GM23338 (cell line): ENCODE measurements around the gene DOLK. TPM values are rescaled to one million over a fixed set of nuclear protein-coding genes. Genes with fewer than 3 reads are reported as not detected.

Source experiments
- ATAC-seq: fragments of 200-7000 bp; cut with Tn5 transposase; 3 replicates; pipeline ENCODE4 v1.9.1; 2020
- DNase-seq: peaks from one replicate; pipeline ENCODE4 v3.0.0-alpha.2; 2015; ENCODE audit warnings: low spot score
- H2AFZ ChIP-seq: fragments of 200-600 bp; sonication (generic); 2 replicates; pipeline ENCODE4 v1.8.0; 2016; ENCODE audit warnings: antibody characterized with exemption, mild to moderate bottlenecking, moderate library complexity
- H3F3A ChIP-seq: fragments of 200-600 bp; sonication (generic); replicated peaks from 2 replicates; pipeline ENCODE4 v1.8.0; 2017; ENCODE audit warnings: antibody characterized with exemption, mixed run types, low read depth
- H3K27ac ChIP-seq: fragments of 200-600 bp; sonication (generic); 2 replicates; pipeline ENCODE4 v1.6.1; 2016; ENCODE audit warnings: low read depth
- H3K27me3 ChIP-seq: fragments of 200-600 bp; sonication (generic); 2 replicates; pipeline ENCODE4 v1.8.0; 2016; ENCODE audit warnings: mild to moderate bottlenecking, mixed run types, moderate library complexity; ENCODE audit not compliant: insufficient read depth
- H3K36me3 ChIP-seq: fragments of 200-600 bp; sonication (generic); 2 replicates; pipeline ENCODE4 v1.8.0; 2016; ENCODE audit warnings: mild to moderate bottlenecking; ENCODE audit not compliant: insufficient read depth
- H3K4me1 ChIP-seq: fragments of 200-600 bp; sonication (generic); 2 replicates; pipeline ENCODE4 v1.8.0; 2016; ENCODE audit warnings: mild to moderate bottlenecking, moderate library complexity; ENCODE audit not compliant: insufficient read depth
- H3K4me2 ChIP-seq: fragments of 200-600 bp; sonication (generic); 2 replicates; pipeline ENCODE4 v1.7.1; 2017; ENCODE audit warnings: mixed run types
- H3K4me3 ChIP-seq: fragments of 200-600 bp; sonication (generic); 2 replicates; pipeline ENCODE4 v1.6.1; 2016; ENCODE audit warnings: mixed run types
- H3K79me2 ChIP-seq: fragments of 200-600 bp; sonication (generic); replicated peaks from 2 replicates; pipeline ENCODE4 v1.8.0; 2017; ENCODE audit warnings: mild to moderate bottlenecking; ENCODE audit not compliant: insufficient read depth
- H3K9me2 ChIP-seq: fragments of 200-600 bp; sonication (generic); 2 replicates; pipeline ENCODE4 v1.8.0; 2017; ENCODE audit not compliant: insufficient read depth
- H4K20me1 ChIP-seq: fragments of 200-600 bp; sonication (generic); replicated peaks from 2 replicates; pipeline ENCODE4 v1.8.0; 2017; ENCODE audit warnings: mild to moderate bottlenecking; ENCODE audit not compliant: insufficient read depth
- H3K27ac Mint-ChIP-seq: 2 replicates; pipeline ENCODE4 v1.8.0; 2020; ENCODE audit warnings: inconsistent platforms, mild to moderate bottlenecking, moderate library complexity, mixed read lengths
- H3K27me3 Mint-ChIP-seq: 3 replicates; pipeline ENCODE4 v1.8.0; 2022; ENCODE audit warnings: low read depth, mild to moderate bottlenecking, moderate library complexity, mixed read lengths, inconsistent platforms; ENCODE audit not compliant: insufficient read depth, poor library complexity
- H3K36me3 Mint-ChIP-seq: 3 replicates; pipeline ENCODE4 v1.8.0; 2021; ENCODE audit warnings: low read depth, mild to moderate bottlenecking, inconsistent platforms, moderate library complexity, mixed read lengths
- H3K4me1 Mint-ChIP-seq: 3 replicates; pipeline ENCODE4 v1.8.0; 2020; ENCODE audit warnings: mild to moderate bottlenecking, inconsistent platforms, mixed read lengths
- H3K4me3 Mint-ChIP-seq: 3 replicates; pipeline ENCODE4 v1.8.0; 2021; ENCODE audit warnings: moderate library complexity, mild to moderate bottlenecking, inconsistent platforms, mixed read lengths
- H3K9me3 Mint-ChIP-seq: 3 replicates; pipeline ENCODE4 v1.8.0; 2020; ENCODE audit warnings: moderate library complexity, mild to moderate bottlenecking, inconsistent platforms, mixed read lengths
- CREB1 ChIP-seq: fragments of 250-450 bp; sonication (Bioruptor Pico); IDR thresholded peaks from 2 replicates; pipeline ENCODE4 v1.5.0; 2020; ENCODE audit warnings: low read depth, mild to moderate bottlenecking, moderate library complexity
- NANOG ChIP-seq: IDR thresholded peaks from 2 replicates; pipeline ENCODE4 v1.6.1; 2016; ENCODE audit warnings: antibody characterized with exemption, borderline replicate concordance
- POLR2AphosphoS5 ChIP-seq: IDR thresholded peaks from 2 replicates; pipeline ENCODE4 v1.6.1; 2016; ENCODE audit warnings: antibody characterized with exemption, low read depth
- STAT1 ChIP-seq: IDR thresholded peaks from one replicate; pipeline ENCODE4 v1.6.1; 2016; ENCODE audit warnings: antibody characterized with exemption; ENCODE audit not compliant: unreplicated experiment
- ZNF114 ChIP-seq: fragments of 250-450 bp; sonication (Bioruptor Pico); IDR thresholded peaks from 2 replicates; pipeline ENCODE4 v1.5.0; 2020; ENCODE audit warnings: mild to moderate bottlenecking, moderate library complexity
- ZNF331 ChIP-seq: fragments of 250-450 bp; sonication (Bioruptor Pico); IDR thresholded peaks from 2 replicates; pipeline ENCODE4 v1.5.0; 2020; ENCODE audit warnings: low read depth, mild to moderate bottlenecking, moderate library complexity
- long read RNA-seq: library from polyadenylated mRNA; unstranded; transcript quantifications from one replicate; pipeline ENCODE4 v2.0.0, GENCODE V29; 2020; ENCODE audit not compliant: unreplicated experiment
- polyA plus RNA-seq: library from polyadenylated mRNA; unstranded; fragments of >200 nt; fragmentation: Nextera tagmentation; extraction: Ambion mirVana; gene quantifications from 2 replicates; pipeline ENCODE4 v1.2.1, GENCODE V29; 2016
- total RNA-seq: library from RNA; depleted of rRNA; stranded (reverse); fragments of >200 nt; shearing (Covaris generic); gene quantifications from 2 replicates; pipeline ENCODE4 v1.2.3, GENCODE V29; 2014; rRNA removed
- TF ChIP-seq, protein P1 (sequence below): IDR thresholded peaks from 2 replicates; pipeline ENCODE4 v1.6.1; 2016; ENCODE audit warnings: antibody characterized with exemption

DOLK gene
- total RNA-seq = 20.2 and 21.3 TPM in 2 replicates
- 9.8 and 10.3 TPM in 2 replicates for polyA plus RNA-seq
- long read RNA-seq, transcript DOLK-201 (1 exons, 2,090 nt) = major isoform, 17 of 17 reads
- long read RNA-seq, partial matches to known transcripts = 0 of 17 reads
- long read RNA-seq, other reads (novel, unspliced or antisense) = 0 of 17 reads

GRCh38 chr9:128947527-128948301, at the start of gene DOLK, which contains the start of gene NUP188:
Gene DOLK (minus strand): TSS chr9:128947603. CDS start chr9:128947303, 300 bp downstream.
Gene NUP188 (plus strand): TSS chr9:128947699. CDS start chr9:128947720, 21 bp downstream.
- Histone ChIP-seq H3K36me3 (peaks cover 18% of the 10 kb centered on the region; the same call in 1 of the 2 replicates), H3K79me2 (peaks cover 35% of the 10 kb centered on the region), H3K4me3 (peak within 1 kb of the TSS; percentile 99), H3K4me2 (peak within 1 kb of the TSS; percentile 99), H3F3A (0 out of 2 replicates have a peak, but pooled peaks cover 6% of the 10 kb centered on the region), H3K27ac (peak within 1 kb of the TSS; percentile 72; the same call in 1 of the 2 replicates), H3K4me1 (no peaks in the 10 kb centered on the region; the same call in 1 of the 2 replicates), H3K9me2 (no peaks in the 10 kb centered on the region), H2AFZ (peak within 1 kb of the TSS; percentile 99), H3K27me3 (no peaks in the 10 kb centered on the region), H4K20me1 (no peaks in the 10 kb centered on the region; the same call in none of the 2 replicates)
- peaks cover 46% of the 10 kb centered on the region for H3K36me3 Mint-ChIP-seq
- H3K27me3 Mint-ChIP-seq = peaks cover 11% of the 10 kb centered on the region
- DNase-seq (peak; percentile 97), ATAC-seq (peak; percentile 88)
- H3K4me3 Mint-ChIP-seq = peak within 1 kb of the TSS; percentile 93
- H3K9me3 Mint-ChIP-seq = no peaks in the 10 kb centered on the region
- peaks cover 18% of the 10 kb centered on the region for H3K4me1 Mint-ChIP-seq
- H3K27ac Mint-ChIP-seq = peak within 1 kb of the TSS; percentile 98
- TF ChIP-seq, protein P1, sequence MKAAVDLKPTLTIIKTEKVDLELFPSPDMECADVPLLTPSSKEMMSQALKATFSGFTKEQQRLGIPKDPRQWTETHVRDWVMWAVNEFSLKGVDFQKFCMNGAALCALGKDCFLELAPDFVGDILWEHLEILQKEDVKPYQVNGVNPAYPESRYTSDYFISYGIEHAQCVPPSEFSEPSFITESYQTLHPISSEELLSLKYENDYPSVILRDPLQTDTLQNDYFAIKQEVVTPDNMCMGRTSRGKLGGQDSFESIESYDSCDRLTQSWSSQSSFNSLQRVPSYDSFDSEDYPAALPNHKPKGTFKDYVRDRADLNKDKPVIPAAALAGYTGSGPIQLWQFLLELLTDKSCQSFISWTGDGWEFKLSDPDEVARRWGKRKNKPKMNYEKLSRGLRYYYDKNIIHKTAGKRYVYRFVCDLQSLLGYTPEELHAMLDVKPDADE = 0 out of 2 replicates have a peak, but pooled peaks have one; percentile 12
- TF ChIP-seq POLR2AphosphoS5 (peak; percentile 98), CREB1 (CRISPR knock-in tag) (peak; percentile 89), ZNF331 (CRISPR knock-in tag) (no peak)

- H3F3A ChIP-seq = peaks cover 11% of the 10 kb centered on the region
- ATAC-seq (no peak), DNase-seq (no peak)
- H3K27ac ChIP-seq = no peak overlapping the region
- H4K20me1 ChIP-seq = peaks cover 17% of the 10 kb centered on the region
- Mint-ChIP-seq H3K4me1 (no peaks in the 10 kb centered on the region), H3K36me3 (peaks cover 88% of the 10 kb centered on the region), H3K9me3 (no peaks in the 10 kb centered on the region), H3K27me3 (peaks cover 4% of the 10 kb centered on the region), H3K27ac (no peak overlapping the region), H3K4me3 (no peak overlapping the region)
- no peak overlapping the region for H3K4me2 ChIP-seq
- no peaks in the 10 kb centered on the region for H3K79me2 ChIP-seq
- no peaks in the 10 kb centered on the region for H3K4me1 ChIP-seq
- H2AFZ ChIP-seq = no peak overlapping the region
- no peaks in the 10 kb centered on the region for H3K9me2 ChIP-seq
- H3K4me3 ChIP-seq = no peak overlapping the region
- H3K27me3 ChIP-seq = no peaks in the 10 kb centered on the region
- TF ChIP-seq POLR2AphosphoS5 (no peak), ZNF114 (CRISPR knock-in tag) (no peak), STAT1 (no peak), NANOG (no peak)
- TF ChIP-seq, protein P1 = no peak
- H3K36me3 ChIP-seq = peaks cover 66% of the 10 kb centered on the region
Measured at GRCh38 chr9:128995791-128996190, 48.4 kb upstream of the DOLK start.
